Measurements from ENCODE around the gene RBFOX2. TPM values are rescaled to one million over a fixed set of nuclear protein-coding genes. Genes with fewer than 3 reads are reported as not detected.

The RBFOX2 gene
- total and polyA plus RNA-seq, 4 donors, result 14.2 to 53.6 (median 25.6) TPM

DNA sequence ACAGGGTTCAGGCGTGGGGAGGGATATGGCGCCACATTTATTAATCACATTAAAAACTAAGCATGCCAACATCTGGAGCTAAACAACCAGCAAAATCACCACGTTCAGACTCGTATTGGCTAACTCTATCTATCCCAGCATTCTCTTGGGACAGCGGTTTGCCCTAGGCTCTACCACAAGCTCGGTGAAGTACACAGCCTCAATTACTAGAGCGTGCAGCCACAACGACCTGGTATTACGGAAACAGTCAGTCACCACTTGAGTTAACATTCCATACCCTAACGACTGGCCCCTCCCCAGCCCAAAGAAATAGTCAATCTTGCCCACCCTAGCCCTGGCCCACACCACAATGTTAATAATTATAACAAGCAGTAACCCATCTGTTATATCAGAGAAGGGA, 278.8 kb downstream of the RBFOX2 start:
- TF ChIP-seq, protein P1, sequence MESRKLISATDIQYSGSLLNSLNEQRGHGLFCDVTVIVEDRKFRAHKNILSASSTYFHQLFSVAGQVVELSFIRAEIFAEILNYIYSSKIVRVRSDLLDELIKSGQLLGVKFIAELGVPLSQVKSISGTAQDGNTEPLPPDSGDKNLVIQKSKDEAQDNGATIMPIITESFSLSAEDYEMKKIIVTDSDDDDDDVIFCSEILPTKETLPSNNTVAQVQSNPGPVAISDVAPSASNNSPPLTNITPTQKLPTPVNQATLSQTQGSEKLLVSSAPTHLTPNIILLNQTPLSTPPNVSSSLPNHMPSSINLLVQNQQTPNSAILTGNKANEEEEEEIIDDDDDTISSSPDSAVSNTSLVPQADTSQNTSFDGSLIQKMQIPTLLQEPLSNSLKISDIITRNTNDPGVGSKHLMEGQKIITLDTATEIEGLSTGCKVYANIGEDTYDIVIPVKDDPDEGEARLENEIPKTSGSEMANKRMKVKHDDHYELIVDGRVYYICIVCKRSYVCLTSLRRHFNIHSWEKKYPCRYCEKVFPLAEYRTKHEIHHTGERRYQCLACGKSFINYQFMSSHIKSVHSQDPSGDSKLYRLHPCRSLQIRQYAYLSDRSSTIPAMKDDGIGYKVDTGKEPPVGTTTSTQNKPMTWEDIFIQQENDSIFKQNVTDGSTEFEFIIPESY (IDR thresholded peaks at IDR 0.05), result no peak
- TF ChIP-seq GABPA (IDR thresholded peaks at IDR 0.05 in 1 of 2, conservative IDR thresholded peaks at IDR 0.05 in 1 of 2), result no peak
- no peak for TF ChIP-seq RAD21 (IDR thresholded peaks at IDR 0.05)
- TF ChIP-seq HNF4G (IDR thresholded peaks at IDR 0.05), result no peak
- TF ChIP-seq JUND (IDR thresholded peaks at IDR 0.05), result no peak
- TF ChIP-seq FOXA2 (IDR thresholded peaks at IDR 0.05), result no peak
- no peak for TF ChIP-seq TAF1 (conservative IDR thresholded peaks at IDR 0.05)
- TF ChIP-seq FOXA1 (IDR thresholded peaks at IDR 0.05), result no peak
- no peak for TF ChIP-seq HNF4A (conservative IDR thresholded peaks at IDR 0.05)
- TF ChIP-seq, protein P2, sequence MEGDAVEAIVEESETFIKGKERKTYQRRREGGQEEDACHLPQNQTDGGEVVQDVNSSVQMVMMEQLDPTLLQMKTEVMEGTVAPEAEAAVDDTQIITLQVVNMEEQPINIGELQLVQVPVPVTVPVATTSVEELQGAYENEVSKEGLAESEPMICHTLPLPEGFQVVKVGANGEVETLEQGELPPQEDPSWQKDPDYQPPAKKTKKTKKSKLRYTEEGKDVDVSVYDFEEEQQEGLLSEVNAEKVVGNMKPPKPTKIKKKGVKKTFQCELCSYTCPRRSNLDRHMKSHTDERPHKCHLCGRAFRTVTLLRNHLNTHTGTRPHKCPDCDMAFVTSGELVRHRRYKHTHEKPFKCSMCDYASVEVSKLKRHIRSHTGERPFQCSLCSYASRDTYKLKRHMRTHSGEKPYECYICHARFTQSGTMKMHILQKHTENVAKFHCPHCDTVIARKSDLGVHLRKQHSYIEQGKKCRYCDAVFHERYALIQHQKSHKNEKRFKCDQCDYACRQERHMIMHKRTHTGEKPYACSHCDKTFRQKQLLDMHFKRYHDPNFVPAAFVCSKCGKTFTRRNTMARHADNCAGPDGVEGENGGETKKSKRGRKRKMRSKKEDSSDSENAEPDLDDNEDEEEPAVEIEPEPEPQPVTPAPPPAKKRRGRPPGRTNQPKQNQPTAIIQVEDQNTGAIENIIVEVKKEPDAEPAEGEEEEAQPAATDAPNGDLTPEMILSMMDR (IDR thresholded peaks at IDR 0.05; ENCODE audit: low read depth, low read length, missing input control), result no peak
- TF ChIP-seq NR2F2 (IDR thresholded peaks at IDR 0.05), result no peak
- TF ChIP-seq EGR1 (IDR thresholded peaks at IDR 0.05; ENCODE audit: low read depth in 2 of 2), result no peak
- TF ChIP-seq, protein P3, sequence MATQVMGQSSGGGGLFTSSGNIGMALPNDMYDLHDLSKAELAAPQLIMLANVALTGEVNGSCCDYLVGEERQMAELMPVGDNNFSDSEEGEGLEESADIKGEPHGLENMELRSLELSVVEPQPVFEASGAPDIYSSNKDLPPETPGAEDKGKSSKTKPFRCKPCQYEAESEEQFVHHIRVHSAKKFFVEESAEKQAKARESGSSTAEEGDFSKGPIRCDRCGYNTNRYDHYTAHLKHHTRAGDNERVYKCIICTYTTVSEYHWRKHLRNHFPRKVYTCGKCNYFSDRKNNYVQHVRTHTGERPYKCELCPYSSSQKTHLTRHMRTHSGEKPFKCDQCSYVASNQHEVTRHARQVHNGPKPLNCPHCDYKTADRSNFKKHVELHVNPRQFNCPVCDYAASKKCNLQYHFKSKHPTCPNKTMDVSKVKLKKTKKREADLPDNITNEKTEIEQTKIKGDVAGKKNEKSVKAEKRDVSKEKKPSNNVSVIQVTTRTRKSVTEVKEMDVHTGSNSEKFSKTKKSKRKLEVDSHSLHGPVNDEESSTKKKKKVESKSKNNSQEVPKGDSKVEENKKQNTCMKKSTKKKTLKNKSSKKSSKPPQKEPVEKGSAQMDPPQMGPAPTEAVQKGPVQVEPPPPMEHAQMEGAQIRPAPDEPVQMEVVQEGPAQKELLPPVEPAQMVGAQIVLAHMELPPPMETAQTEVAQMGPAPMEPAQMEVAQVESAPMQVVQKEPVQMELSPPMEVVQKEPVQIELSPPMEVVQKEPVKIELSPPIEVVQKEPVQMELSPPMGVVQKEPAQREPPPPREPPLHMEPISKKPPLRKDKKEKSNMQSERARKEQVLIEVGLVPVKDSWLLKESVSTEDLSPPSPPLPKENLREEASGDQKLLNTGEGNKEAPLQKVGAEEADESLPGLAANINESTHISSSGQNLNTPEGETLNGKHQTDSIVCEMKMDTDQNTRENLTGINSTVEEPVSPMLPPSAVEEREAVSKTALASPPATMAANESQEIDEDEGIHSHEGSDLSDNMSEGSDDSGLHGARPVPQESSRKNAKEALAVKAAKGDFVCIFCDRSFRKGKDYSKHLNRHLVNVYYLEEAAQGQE (IDR thresholded peaks at IDR 0.05), result no peak
- no peak for TF ChIP-seq YY1 (IDR thresholded peaks at IDR 0.05)
- no peak for TF ChIP-seq RXRA (IDR thresholded peaks at IDR 0.05)
- TF ChIP-seq, protein P4, sequence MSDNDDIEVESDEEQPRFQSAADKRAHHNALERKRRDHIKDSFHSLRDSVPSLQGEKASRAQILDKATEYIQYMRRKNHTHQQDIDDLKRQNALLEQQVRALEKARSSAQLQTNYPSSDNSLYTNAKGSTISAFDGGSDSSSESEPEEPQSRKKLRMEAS (IDR thresholded peaks at IDR 0.05), result no peak
- no peak for TF ChIP-seq SP1 (IDR thresholded peaks at IDR 0.05)
- TF ChIP-seq, protein P5, sequence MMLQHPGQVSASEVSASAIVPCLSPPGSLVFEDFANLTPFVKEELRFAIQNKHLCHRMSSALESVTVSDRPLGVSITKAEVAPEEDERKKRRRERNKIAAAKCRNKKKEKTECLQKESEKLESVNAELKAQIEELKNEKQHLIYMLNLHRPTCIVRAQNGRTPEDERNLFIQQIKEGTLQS (IDR thresholded peaks at IDR 0.05), result no peak
- Histone ChIP-seq H3K27me3 (ENCODE audit: control insufficient read depth in 4 of 4, insufficient read depth in 4 of 4, low read length in 3 of 4) (no peaks in the 10 kb centered on the region), H3K9me3 (ENCODE audit: control insufficient read depth in 4 of 4, low read length in 3 of 4) (no peaks in the 10 kb centered on the region), H3K9ac (ENCODE audit: low read depth in 1 of 2, low read length in 2 of 2) (no peak overlapping the region), H3K27ac (ENCODE audit: low read depth in 1 of 2, low read length in 2 of 2) (no peak overlapping the region), H3K36me3 (ENCODE audit: control insufficient read depth in 4 of 4, insufficient read depth in 3 of 4, low read depth in 1 of 4, low read length in 3 of 4) (peaks cover 0 to 20% (median 5%) of the 10 kb centered on the region in 4 donors), H3K4me3 (ENCODE audit: low read depth in 1 of 3, low read length in 3 of 3) (no peak overlapping the region), H3K4me1 (ENCODE audit: control insufficient read depth in 4 of 4, insufficient read depth in 4 of 4, low read length in 3 of 4) (peaks cover 0 to 11% (median 7%) of the 10 kb centered on the region in 4 donors)
- no peak for DNase-seq (ENCODE audit: low spot score)
- 89% methylated on average over 10 of the region's 10 CpGs for WGBS
